ENCODE measurements around the gene OR10G8.
"Not testable (repeated sequence)": the region's sequence is repeated elsewhere in the genome, so short reads cannot be mapped to it uniquely, and the experiment has no call there.

OR10G8 gene, protein sequence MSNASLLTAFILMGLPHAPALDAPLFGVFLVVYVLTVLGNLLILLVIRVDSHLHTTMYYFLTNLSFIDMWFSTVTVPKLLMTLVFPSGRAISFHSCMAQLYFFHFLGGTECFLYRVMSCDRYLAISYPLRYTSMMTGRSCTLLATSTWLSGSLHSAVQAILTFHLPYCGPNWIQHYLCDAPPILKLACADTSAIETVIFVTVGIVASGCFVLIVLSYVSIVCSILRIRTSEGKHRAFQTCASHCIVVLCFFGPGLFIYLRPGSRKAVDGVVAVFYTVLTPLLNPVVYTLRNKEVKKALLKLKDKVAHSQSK

DNA sequence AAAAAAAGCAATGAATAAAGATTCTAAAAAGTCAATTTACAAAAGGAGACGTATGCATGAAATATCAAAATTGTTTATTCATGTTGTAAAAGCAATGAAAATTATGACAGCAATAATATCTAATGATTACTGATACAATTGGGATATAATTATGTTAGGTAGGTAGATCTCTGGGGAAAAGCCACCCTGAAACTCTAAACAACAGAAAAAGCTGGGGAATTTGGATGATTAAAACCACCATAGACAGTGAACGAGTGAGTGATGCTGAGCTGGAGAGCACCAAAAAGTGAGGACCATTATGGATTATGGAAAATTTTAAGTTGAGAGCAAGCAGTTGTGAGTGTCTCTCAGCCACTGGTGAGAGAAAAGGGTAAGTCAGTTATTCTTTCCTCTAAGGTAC is at the start of gene OR10G8:
Gene OR10G8 (plus strand): TSS at position 301 of the 400 bp plus-strand sequence. CDS start 2,825 bp downstream, outside the sequence.
- in situ Hi-C loops (cut with MboI; ENCODE audit: low sequenced_read_pairs): no loop called here

DNA sequence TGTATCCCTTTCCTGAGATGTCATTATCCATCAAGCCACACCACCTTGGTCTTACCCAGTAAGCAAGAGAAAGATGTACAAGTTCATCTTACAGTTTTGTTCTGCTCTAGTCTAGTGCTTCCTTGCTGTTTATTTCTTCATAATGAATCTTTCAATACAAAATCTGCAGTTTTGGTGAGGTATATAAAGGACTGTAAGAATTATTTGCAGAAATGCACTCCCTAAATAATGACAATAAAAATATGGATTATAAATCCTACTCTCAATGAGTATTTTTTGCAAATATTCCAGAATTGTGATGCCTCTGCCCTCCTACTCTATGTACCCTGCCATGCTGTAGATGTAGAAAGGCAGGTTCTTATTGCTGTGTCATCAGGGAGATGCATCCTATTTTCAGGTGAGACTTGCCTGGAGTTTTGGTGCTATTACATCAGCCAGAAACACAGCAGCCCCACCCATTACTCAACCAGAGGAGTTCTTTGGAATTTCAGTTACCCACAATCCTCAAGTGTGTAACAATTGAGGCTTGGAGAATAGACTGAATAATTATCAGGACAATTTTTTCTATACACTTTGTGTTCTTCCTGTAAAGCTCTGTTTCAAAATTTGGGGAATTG is 48.8 kb upstream of the OR10G8 start, which contains the start of gene OR10S1:
Gene OR10S1 (minus strand): TSS at position 51 of the 617 bp plus-strand sequence. CDS start 117 bp downstream, outside the sequence.
- in situ Hi-C loops (cut with MboI; ENCODE audit: low sequenced_read_pairs): loop anchor here (25.0 kb wide), 1 partner anchor 109 kb away; no protein-coding TSS in a partner anchor

DNA sequence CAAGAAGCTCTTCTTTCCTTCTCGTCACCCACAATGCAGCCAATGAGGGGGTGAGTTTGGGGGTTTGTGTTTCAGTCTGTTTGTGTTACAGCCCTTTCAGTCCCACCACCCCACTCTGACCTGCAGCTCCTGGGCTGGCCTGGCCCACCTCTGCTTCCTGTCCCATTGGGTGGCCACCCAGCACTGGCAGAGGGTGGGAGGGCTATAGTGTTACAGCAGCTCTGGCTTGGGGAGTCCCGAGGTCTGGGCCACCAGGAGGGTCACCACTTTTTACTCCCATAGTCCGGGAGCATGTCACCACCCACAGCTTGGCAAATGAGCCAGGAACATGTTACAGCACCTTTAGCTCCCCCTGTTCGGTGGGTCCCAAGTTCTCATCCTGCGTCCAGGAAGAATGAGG is 47.3 kb upstream of the OR10G8 start:
- in situ Hi-C loops (cut with MboI; ENCODE audit: low sequenced_read_pairs): loop anchor here (25.0 kb wide), 1 partner anchor 108 kb away; no protein-coding TSS in a partner anchor

DNA sequence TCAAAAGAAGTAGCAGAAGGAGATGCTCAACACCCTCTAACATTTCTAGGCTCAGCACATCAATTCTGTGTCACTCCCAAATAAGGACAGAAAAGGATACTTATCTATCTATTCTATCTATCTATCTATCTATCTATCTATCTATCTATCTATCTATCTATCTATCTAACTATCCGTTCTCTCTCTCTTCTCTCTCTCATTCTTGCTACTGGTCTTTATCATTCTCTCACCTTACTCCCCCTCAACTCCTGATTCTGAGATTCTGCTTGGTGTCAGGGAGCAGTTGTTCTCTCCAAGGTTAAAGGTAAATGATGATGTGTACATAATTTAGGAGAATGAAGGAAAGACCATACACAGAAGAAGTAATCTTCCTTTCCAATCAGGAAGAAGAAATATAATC is 31.5 kb upstream of the OR10G8 start, which contains the start of gene OR10G6:
Gene OR10G6 (minus strand): TSS at position 43 of the 400 bp plus-strand sequence. CDS start 0 bp downstream, at position 43.
- in situ Hi-C loops (cut with MboI; ENCODE audit: low sequenced_read_pairs): loop anchor here (25.0 kb wide), 1 partner anchor 92 kb away; no protein-coding TSS in a partner anchor

DNA sequence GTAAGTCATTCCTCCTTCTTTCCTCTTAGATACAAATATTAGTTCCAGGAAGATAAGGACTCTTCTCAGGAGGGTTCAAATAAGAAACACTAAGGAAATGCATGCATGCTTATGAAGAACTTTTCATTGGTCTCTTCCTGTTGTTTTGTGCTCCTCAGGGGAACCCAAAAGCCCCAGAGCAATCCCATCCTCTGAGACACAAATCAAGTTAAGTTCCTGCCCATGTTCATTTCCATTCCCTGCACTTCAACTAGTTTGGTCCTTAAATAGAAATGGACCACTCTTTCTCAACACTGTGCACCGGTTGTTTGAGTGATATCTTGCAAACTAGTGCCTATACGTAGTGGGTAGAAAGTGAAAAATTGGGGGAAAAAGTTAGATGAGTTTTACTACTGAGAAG is 13.9 kb upstream of the OR10G8 start, which contains the start of gene OR10G4:
Gene OR10G4 (plus strand): TSS at position 301 of the 400 bp plus-strand sequence. CDS start 2,578 bp downstream, outside the sequence.
- in situ Hi-C loops (cut with MboI; ENCODE audit: low sequenced_read_pairs): no loop called here

DNA sequence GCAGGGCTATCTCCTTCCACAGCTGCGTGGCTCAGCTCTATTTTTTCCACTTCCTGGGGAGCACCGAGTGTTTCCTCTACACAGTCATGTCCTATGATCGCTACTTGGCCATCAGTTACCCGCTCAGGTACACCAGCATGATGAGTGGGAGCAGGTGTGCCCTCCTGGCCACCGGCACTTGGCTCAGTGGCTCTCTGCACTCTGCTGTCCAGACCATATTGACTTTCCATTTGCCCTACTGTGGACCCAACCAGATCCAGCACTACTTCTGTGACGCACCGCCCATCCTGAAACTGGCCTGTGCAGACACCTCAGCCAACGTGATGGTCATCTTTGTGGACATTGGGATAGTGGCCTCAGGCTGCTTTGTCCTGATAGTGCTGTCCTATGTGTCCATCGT is 10.8 kb upstream of the OR10G8 start:
- in situ Hi-C loops (cut with MboI; ENCODE audit: low sequenced_read_pairs): not testable (repeated sequence)

DNA sequence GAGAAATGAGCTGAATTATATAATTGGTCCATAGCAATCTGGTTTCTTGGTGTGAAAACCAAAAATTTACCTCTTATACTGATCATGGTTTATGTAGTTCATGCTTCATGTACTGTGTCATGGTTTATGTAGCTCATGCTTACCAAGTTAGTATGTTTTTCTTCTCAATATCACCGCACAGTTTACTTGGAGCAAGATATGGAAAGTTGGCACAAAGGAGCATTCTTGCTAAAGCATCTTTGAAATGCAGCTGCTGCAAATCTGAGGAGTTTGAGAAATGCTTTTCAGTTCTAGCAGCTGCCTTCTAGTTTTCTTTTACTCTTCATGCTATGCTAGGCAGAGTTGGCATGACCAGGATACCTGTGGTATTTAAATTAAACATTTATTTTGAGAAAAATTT is 10.1 kb downstream of the OR10G8 start:
- in situ Hi-C loops (cut with MboI; ENCODE audit: low sequenced_read_pairs): no loop called here

DNA sequence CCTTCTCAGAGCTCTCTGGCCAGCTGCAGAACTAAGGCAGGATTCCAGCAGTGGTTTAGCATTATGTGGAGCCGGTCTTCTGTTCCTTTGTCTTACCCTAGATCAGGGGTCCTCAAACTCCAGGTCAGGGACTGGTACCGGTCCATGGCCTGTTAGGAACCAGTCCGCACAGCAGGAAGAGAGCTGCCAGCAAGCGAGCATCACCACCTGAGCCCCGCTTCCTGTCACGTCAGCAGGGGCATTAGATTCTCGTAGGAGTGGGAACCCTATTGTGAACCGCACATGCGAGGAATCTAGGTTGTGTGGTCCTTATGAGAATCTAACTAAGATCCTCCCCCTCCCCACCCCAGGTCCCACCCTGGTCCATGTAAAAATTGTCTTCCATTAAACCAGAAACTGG is 13.0 kb downstream of the OR10G8 start:
- in situ Hi-C loops (cut with MboI; ENCODE audit: low sequenced_read_pairs): no loop called here

DNA sequence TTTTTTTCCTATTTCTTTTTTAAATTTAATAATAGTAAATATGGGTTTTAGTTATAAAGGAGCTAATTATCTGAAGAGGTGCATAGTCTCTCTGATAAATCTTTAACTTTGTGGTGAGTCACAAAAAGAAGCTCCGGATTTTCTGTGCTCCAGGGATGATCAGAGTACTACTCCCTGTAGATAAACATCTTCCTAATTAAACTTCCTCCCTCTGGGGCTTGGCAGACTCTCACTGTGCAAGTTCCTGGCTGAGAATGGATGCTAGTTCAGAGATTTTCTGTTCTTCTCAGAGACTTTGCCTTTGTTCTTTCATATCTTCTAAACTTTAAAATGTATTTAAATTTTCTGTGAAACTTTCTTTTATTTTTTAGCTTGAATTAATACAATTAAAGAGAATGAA is 14.7 kb downstream of the OR10G8 start, which contains the start of gene OR10G7:
Gene OR10G7 (minus strand): TSS at position 72 of the 400 bp plus-strand sequence. CDS start 2,324 bp downstream, outside the sequence.
- in situ Hi-C loops (cut with MboI; ENCODE audit: low sequenced_read_pairs): no loop called here

DNA sequence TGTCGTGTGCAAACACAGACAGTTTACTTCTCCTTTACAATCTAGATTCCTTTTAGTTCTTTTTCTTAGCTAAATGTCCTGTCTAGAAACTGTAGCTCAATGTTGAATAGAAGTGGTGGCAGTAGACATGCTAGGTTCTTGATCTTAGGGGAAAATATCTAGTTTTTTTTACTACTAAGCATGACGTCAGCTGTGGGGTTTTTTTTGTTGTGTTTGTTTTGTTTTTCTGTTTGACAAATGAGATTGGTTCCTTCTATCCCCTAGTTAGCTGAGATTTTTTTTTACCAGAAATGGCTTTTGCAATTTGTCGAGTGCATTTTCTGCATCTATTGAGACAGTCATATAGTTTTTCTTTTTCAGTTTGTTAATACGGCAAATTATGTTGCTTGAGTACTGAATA is 16.8 kb downstream of the OR10G8 start:
- in situ Hi-C loops (cut with MboI; ENCODE audit: low sequenced_read_pairs): no loop called here

DNA sequence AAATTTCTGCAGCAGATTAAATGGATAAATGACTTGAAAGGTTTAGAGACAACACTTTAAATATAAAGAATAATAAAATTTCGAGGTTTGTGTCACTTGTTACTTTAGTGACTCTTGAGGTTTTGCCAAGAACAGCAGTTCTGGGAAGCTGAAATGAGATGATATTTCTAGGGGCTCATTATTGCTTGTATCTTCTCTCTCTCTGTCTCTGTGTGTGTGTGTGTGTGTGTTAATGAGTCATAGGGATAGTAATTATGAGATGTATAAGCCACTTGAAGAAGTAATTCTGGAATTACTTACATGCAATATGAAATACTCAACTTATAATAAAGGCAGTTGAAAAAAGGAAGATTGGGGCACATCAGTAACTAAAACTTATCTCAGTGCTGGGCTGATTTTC is 24.1 kb downstream of the OR10G8 start:
- in situ Hi-C loops (cut with MboI; ENCODE audit: low sequenced_read_pairs): loop anchor here (25.0 kb wide), 1 partner anchor 537 kb away; no protein-coding TSS in a partner anchor

DNA sequence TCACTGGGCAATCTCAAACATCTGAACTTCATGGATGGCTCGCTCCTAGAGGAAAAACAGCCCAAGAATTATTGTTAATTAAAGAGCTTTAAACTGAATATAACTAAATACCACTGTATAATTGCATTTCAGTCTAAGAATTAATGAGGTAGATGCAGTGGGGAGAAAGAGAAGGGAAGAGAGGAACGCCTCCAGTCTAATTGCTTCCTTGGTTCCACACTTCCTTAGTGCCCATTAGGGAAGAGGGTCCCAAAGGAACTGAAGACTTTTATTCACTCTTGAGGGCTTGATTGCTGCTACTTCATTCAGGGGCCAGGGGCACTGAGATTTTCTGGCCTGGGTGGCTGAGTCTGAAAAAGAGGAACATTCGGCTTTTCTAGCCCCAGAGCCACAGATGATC is 26.4 kb downstream of the OR10G8 start:
- in situ Hi-C loops (cut with MboI; ENCODE audit: low sequenced_read_pairs): loop anchor here (25.0 kb wide), 1 partner anchor 534 kb away; no protein-coding TSS in a partner anchor

DNA sequence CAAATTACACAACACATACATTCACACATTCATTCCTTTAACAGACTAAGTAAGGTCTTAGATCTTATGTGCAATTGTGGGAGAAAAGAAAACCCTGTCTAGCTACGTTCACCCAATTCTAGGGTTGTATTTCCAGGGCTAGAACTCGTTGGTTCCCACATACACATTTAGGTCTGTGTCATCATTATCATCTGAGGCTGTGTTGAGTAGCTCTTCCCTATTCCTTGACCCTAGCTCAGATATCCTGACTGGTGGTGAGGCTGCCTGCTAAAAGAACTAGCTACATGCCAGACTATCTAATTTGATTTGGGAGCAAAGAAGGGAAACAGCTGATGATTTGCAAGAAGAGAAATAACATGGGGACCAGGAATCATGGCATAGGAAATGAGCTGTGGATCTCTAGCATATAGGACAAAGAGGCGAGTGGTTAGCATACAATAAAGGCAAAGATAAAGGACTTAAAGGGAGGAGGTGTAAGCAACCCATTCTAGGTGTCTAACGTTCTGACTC is 42.1 kb downstream of the OR10G8 start:
- in situ Hi-C loops (cut with MboI; ENCODE audit: low sequenced_read_pairs): loop anchor here (25.0 kb wide), 1 partner anchor 519 kb away; no protein-coding TSS in a partner anchor

DNA sequence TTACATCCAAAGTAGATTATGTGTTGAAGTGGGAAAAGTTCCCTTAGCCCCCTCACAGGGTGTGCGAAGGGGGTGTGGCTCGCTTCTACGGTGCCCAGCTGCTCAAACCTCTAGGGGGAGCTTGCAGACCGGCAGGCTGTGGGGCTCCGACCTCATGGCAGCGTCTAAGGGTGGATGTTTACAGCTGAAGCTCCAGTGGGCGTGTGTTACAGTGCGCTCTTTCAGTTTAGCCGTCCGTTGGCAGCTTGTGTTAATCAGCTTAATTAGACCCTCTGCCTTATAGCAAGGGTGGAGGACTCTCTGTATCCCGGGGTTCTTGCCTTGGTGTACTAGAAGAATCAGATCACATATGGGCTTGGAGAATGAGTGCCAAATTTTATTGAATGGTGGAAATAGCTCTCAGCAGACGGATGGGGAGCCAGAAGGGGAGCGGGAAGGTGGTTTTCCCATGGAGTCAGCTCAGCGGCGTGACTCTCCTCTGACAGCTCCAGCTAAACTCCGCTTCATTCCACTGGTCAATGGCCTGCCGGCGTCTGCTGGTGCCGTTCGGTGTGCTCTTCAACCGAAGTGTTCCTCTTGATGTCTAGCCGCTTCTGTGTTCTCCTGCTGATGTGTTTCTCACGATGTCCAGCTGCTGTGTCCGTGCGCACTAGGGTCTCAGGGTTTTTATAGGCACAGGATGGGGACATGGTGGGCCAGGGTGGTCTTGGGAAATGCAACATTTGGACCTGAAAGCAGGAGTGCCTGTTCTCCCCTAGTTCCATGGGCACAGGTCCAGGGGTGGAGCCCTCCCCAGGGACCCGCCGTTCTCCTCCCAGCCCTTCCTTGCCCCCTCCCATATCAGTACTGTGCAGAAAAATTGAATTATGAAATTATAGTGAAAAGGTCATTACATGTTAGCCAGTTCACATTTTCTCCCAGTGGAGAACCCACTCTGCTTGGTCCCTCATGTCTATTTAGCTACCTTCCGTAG is 43.1 kb downstream of the OR10G8 start:
- in situ Hi-C loops (cut with MboI; ENCODE audit: low sequenced_read_pairs): loop anchor here (10.0 to 25.0 kb wide), 2 partner anchors 125 to 518 kb away; no protein-coding TSS in a partner anchor

DNA sequence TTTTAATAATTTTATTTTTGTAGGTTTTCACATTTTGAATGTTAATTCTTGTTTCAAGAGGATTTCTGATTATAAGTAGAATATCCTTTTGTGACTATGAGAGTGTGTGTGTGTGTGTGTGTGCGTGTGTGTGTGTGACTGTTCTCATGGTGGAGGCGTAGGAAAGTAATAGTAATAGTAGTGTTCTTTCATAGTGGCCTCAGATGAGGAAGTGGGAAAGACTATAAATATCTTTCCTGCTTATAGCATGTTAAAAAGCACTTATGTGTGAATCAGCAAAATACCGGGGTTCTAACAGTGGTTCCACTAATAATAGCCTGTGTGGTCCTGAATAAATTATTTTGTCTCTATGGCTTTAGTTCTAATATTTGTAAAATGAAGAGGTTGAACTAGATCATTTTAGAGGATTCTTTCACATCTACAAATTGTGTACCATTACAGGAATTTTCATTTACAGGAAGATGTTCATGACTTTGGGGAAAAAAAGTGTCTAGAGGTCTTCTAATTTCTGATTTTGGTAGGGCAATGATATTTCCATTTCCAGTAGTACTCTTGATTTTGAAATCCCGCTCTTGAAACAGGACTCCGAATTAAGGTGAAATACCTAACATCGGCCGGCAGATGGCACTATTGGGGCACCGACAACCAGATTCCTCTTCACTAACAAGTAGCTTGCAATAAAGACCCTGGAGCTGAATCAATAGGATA is 44.5 kb downstream of the OR10G8 start:
- in situ Hi-C loops (cut with MboI; ENCODE audit: low sequenced_read_pairs): loop anchor here (10.0 to 25.0 kb wide), 2 partner anchors 124 to 516 kb away; no protein-coding TSS in a partner anchor

DNA sequence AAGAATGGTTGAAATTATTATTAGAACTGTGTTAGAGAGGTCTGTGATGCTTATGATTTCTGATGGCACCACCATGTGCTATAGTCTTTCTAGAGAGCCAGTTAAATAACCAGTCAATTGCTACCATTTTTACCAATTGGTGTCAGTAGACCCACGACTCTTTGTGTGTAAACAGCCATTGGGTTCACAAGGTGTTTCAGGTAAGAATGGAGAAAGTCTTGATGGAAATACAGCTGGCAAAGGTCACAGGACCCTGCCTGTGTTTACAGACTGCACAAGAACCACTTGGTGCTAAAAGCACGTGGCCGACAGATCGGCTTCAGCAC is 45.0 kb downstream of the OR10G8 start:
- in situ Hi-C loops (cut with MboI; ENCODE audit: low sequenced_read_pairs): loop anchor here (10.0 to 25.0 kb wide), 2 partner anchors 123 to 516 kb away; no protein-coding TSS in a partner anchor

DNA sequence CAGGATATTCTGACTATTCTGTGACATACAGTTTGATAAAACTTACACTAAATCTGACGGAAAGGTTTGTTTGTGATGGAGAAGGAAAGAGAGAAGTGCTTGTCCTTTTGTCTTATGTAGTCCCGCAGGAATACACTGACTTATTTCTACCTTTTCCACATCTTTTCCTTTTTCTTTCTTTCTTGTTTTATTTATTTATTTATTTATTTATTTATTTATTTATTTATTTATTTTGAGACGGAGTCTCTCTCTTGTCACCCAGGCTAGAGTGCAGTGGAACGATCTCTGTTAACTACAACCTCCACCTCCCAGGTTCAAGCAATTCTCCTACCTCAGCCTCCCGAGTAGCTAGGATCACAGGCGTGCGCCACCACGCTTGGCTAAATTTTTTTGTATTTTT is 45.5 kb downstream of the OR10G8 start:
- in situ Hi-C loops (cut with MboI; ENCODE audit: low sequenced_read_pairs): loop anchor here (10.0 to 25.0 kb wide), 2 partner anchors 123 to 515 kb away; no protein-coding TSS in a partner anchor

DNA sequence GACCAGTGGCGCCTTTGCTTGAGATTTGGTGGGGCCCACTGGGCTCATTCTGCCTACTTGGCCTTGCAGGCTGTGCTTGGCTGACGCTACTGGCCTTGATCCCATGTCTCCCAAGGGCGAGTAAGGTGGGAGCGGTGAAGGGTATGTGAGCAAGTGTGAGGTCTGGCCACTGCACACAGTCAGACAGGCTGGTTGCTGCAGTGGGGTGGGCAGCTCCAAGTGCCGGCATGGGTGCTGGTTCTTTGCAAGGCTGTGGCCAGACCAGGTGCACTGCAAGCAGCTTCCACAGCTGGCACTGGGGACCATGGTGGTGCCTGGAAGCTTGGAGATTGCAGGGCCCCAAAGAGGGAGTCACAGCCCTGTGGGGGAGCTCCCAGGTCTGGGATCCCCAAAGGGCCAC is 48.0 kb downstream of the OR10G8 start:
- in situ Hi-C loops (cut with MboI; ENCODE audit: low sequenced_read_pairs): loop anchor here (10.0 to 25.0 kb wide), 2 partner anchors 120 to 513 kb away; no protein-coding TSS in a partner anchor

DNA sequence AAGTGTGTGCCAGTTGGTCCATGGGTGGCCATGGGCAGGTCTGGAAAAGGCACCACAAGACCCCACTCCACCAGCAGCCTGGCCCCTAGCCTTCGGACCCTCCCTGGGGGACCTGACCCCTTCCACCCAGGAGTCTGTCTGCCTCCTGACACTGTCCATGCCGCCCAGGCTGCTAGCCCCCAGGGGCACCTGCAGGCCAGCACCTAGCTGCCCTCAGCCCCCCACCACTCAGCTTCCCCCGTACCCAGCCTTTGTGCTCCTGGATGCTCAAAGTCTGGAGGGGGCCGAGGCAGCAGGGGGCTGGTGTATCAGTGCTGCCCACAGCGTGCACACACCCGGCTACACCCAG is 48.9 kb downstream of the OR10G8 start:
- in situ Hi-C loops (cut with MboI; ENCODE audit: low sequenced_read_pairs): loop anchor here (10.0 to 25.0 kb wide), 2 partner anchors 88 to 119 kb away; partner anchors contain the start of genes OR10G6 and OR10S1
